H1 (cell line): Measurements from ENCODE around the gene SDSL. TPM values are rescaled to one million over a fixed set of nuclear protein-coding genes. Genes with fewer than 3 reads are reported as not detected.

Experiments
- CTCF ChIA-PET: fragments of 300-600 bp; sonication (Branson Sonifier 250); formaldehyde crosslinking; loops from one replicate; lab custom pipeline; 2021; ENCODE audit not compliant: partially characterized antibody; lab: Charles Lee
- POLR2A ChIA-PET: fragments of 300-600 bp; sonication (Branson Sonifier 250); formaldehyde crosslinking; loops from one replicate; lab custom pipeline; 2021; ENCODE audit warnings: inconsistent platforms; ENCODE audit not compliant: partially characterized antibody; lab: Charles Lee
- DNase-seq, 2 experiments: peaks; one replicate each; pipeline versions ENCODE4 v3.0.0 to v3.0.0-alpha.2; 2010 to 2022; ENCODE audit warnings: low spot score in 2 of 2, low read depth in 1 of 2, mixed read lengths in 1 of 2
- FAIRE-seq: peaks from 2 replicates; lab custom pipeline; 2011; peaks lifted over from hg19 to GRCh38; lab: Jason Lieb, UNC
- H2AFZ ChIP-seq: 2 replicates; pipeline ENCODE4 v1.8.1; 2012; ENCODE audit warnings: low read length, inconsistent platforms
- H2AK5ac ChIP-seq: 2 replicates; pipeline ENCODE4 v1.6.1; 2013; ENCODE audit warnings: low read depth, low read length
- H2BK120ac ChIP-seq: replicated peaks from 2 replicates; pipeline ENCODE3; 2013; ENCODE audit warnings: low read depth, low read length, inconsistent platforms
- H2BK12ac ChIP-seq: 2 replicates; pipeline ENCODE4 v1.6.1; 2013; ENCODE audit warnings: low read depth, low read length
- H2BK15ac ChIP-seq: 2 replicates; pipeline ENCODE4 v1.6.1; 2013; ENCODE audit warnings: low read length
- H2BK20ac ChIP-seq: 2 replicates; pipeline ENCODE4 v1.6.1; 2013; ENCODE audit warnings: low read length
- H2BK5ac ChIP-seq: 2 replicates; pipeline ENCODE4 v1.6.1; 2013; ENCODE audit warnings: low read depth, low read length
- H3K14ac ChIP-seq: 2 replicates; pipeline ENCODE4 v1.6.1; 2013; ENCODE audit warnings: inconsistent platforms; ENCODE audit not compliant: insufficient read length
- H3K18ac ChIP-seq: 2 replicates; pipeline ENCODE4 v1.6.1; 2013; ENCODE audit warnings: low read length; ENCODE audit errors: extremely low read depth
- H3K23ac ChIP-seq: 2 replicates; pipeline ENCODE4 v1.6.1; 2013; ENCODE audit warnings: inconsistent platforms; ENCODE audit not compliant: insufficient read length
- H3K23me2 ChIP-seq: 2 replicates; pipeline ENCODE4 v1.6.1; 2013; ENCODE audit warnings: low read depth, low read length
- H3K27ac ChIP-seq: 2 replicates; pipeline ENCODE4 v1.6.1; 2011; ENCODE audit warnings: low read depth, low read length, inconsistent platforms
- H3K27me3 ChIP-seq, 4 experiments: replicated peaks in 1 of 4; 1 replicate in 1 of 4; 2 replicates in 3 of 4; pipeline versions ENCODE4 v1.6.1 to v1.8.1; 2011 to 2013; ENCODE audit warnings: low read length in 3 of 4, mild to moderate bottlenecking in 3 of 4, inconsistent platforms in 2 of 4, mixed read lengths in 2 of 4, moderate library complexity in 1 of 4; ENCODE audit not compliant: control insufficient read depth in 3 of 4, insufficient read depth in 3 of 4; ENCODE audit errors: extremely low read depth in 1 of 4
- H3K36me3 ChIP-seq, 4 experiments: 2 replicates each; pipeline versions ENCODE4 v1.6.1 to v1.8.1; 2011 to 2013; ENCODE audit warnings: mild to moderate bottlenecking in 4 of 4, low read length in 3 of 4, moderate library complexity in 2 of 4, control low read depth in 1 of 4, inconsistent platforms in 1 of 4; ENCODE audit not compliant: insufficient read depth in 4 of 4, control insufficient read depth in 2 of 4
- H3K4ac ChIP-seq: replicated peaks from 2 replicates; pipeline ENCODE3; 2013; ENCODE audit warnings: low read length, low read depth, mixed read lengths, inconsistent platforms; ENCODE audit not compliant: insufficient read length
- H3K4me1 ChIP-seq, 4 experiments: replicated peaks in 1 of 4; 1 replicate in 1 of 4; 2 replicates in 3 of 4; pipeline versions ENCODE4 v1.6.1 to v1.8.1; 2011 to 2013; ENCODE audit warnings: low read length in 3 of 4, inconsistent platforms in 2 of 4, mixed read lengths in 1 of 4; ENCODE audit not compliant: insufficient read depth in 4 of 4, control insufficient read depth in 3 of 4
- H3K4me2 ChIP-seq, 2 experiments: 2 replicates each; pipeline versions ENCODE4 v1.6.1 to v1.8.1; 2011 to 2013; ENCODE audit warnings: low read depth in 2 of 2, low read length in 2 of 2, control low read depth in 1 of 2, inconsistent platforms in 1 of 2, mild to moderate bottlenecking in 1 of 2; ENCODE audit not compliant: insufficient read depth in 1 of 2
- H3K4me3 ChIP-seq, 4 experiments: fragments of 200-600, 300-600 bp in 1 of 4; sonication (generic), shearing (Covaris generic), sonication (Bioruptor Twin) in 1 of 4; 2 replicates each; pipeline versions ENCODE4 v1.5.1 to v1.8.1; 2011 to 2016; ENCODE audit warnings: low read length in 4 of 4, low read depth in 3 of 4, control low read depth in 2 of 4, inconsistent platforms in 2 of 4, mild to moderate bottlenecking in 2 of 4, mixed read lengths in 1 of 4, moderate library complexity in 1 of 4; ENCODE audit not compliant: insufficient read depth in 2 of 4; ENCODE audit errors: extremely low read depth in 1 of 4
- H3K56ac ChIP-seq: replicated peaks from 2 replicates; pipeline ENCODE3; 2013; ENCODE audit warnings: low read depth, mild to moderate bottlenecking, mixed read lengths, low read length, inconsistent platforms; ENCODE audit not compliant: insufficient read length
- H3K79me1 ChIP-seq: 2 replicates; pipeline ENCODE4 v1.6.1; 2013; ENCODE audit warnings: low read depth, low read length, control low read depth
- H3K79me2 ChIP-seq, 2 experiments: 2 replicates each; pipeline versions ENCODE4 v1.6.1 to v1.8.1; 2012 to 2013; ENCODE audit warnings: low read length in 2 of 2, mild to moderate bottlenecking in 2 of 2, inconsistent platforms in 1 of 2; ENCODE audit not compliant: insufficient read depth in 2 of 2, control insufficient read depth in 1 of 2
- H3K9ac ChIP-seq, 4 experiments: replicated peaks in 1 of 4; 1 replicate in 1 of 4; 2 replicates in 3 of 4; pipeline versions ENCODE4 v1.6.1 to v1.8.1; 2011 to 2013; ENCODE audit warnings: low read depth in 3 of 4, low read length in 3 of 4, control low read depth in 2 of 4, mild to moderate bottlenecking in 2 of 4, moderate library complexity in 2 of 4, inconsistent platforms in 1 of 4; ENCODE audit errors: extremely low read depth in 1 of 4
- H3K9me3 ChIP-seq, 2 experiments: 2 replicates each; pipeline versions ENCODE4 v1.6.1 to v1.8.1; 2012 to 2013; ENCODE audit warnings: mild to moderate bottlenecking in 2 of 2, moderate library complexity in 2 of 2, control low read depth in 1 of 2, inconsistent platforms in 1 of 2, low read depth in 1 of 2, low read length in 1 of 2, mixed read lengths in 1 of 2; ENCODE audit not compliant: insufficient read depth in 2 of 2
- H4K20me1 ChIP-seq, 2 experiments: replicated peaks in 1 of 2; 2 replicates each; pipeline versions ENCODE3 to v1.8.1; 2011 to 2013; ENCODE audit warnings: inconsistent platforms in 2 of 2, low read length in 2 of 2, mild to moderate bottlenecking in 1 of 2; ENCODE audit not compliant: insufficient read depth in 2 of 2, control insufficient read depth in 1 of 2
- H4K5ac ChIP-seq: 2 replicates; pipeline ENCODE4 v1.6.1; 2013; ENCODE audit warnings: low read length, low read depth, mixed read lengths, inconsistent platforms; ENCODE audit not compliant: insufficient read length
- H4K8ac ChIP-seq: 2 replicates; pipeline ENCODE4 v1.8.0; 2013; ENCODE audit warnings: mild to moderate bottlenecking, moderate library complexity, low read length, inconsistent platforms; ENCODE audit not compliant: insufficient read depth; ENCODE audit errors: extremely low read depth
- H4K91ac ChIP-seq: replicated peaks from 2 replicates; pipeline ENCODE3; 2013; ENCODE audit warnings: low read length, mixed read lengths, inconsistent platforms; ENCODE audit not compliant: insufficient read length
- CBX8 ChIP-seq: fragments of 300-800, 300-1000 bp; sonication (generic); IDR thresholded peaks from 2 replicates; pipeline ENCODE4 v1.7.1; 2016; ENCODE audit warnings: low read depth, low read length, borderline replicate concordance
- EP300 ChIP-seq, 2 experiments: IDR thresholded peaks; 1 replicate in 1 of 2; 2 replicates in 1 of 2; pipeline ENCODE4 v1.6.1; 2011 to 2012; ENCODE audit warnings: low read depth in 2 of 2, low read length in 2 of 2, mild to moderate bottlenecking in 2 of 2, borderline replicate concordance in 1 of 2, inconsistent platforms in 1 of 2, moderate library complexity in 1 of 2
- RBBP5 ChIP-seq: IDR thresholded peaks from 2 replicates; pipeline ENCODE4 v1.7.1; 2012; ENCODE audit warnings: low read depth, mild to moderate bottlenecking, inconsistent platforms, low read length, moderate library complexity, borderline replicate concordance
- RFX5 ChIP-seq: IDR thresholded peaks from 2 replicates; pipeline ENCODE4 v1.6.1; 2011; ENCODE audit warnings: low read depth, low read length, improper control_type of control experiment, borderline replicate concordance
- SIX5 ChIP-seq: IDR thresholded peaks from 2 replicates; pipeline ENCODE4 v1.6.1; 2011; ENCODE audit warnings: mild to moderate bottlenecking, low read depth, low read length
- SP2 ChIP-seq: IDR thresholded peaks from 2 replicates; pipeline ENCODE4 v1.6.1; 2012; ENCODE audit warnings: mild to moderate bottlenecking, low read length, inconsistent platforms
- SP4 ChIP-seq: IDR thresholded peaks from 2 replicates; pipeline ENCODE4 v1.6.1; 2012; ENCODE audit warnings: low read length, inconsistent platforms
- WGBS, 2 experiments: shearing (Covaris generic) in 1 of 2; methylation state at CpG; one replicate each; pipeline versions ENCODE4 v1.1.6 to v1.1.7; 2013 to 2015; ENCODE audit warnings: low lambda C conversion rate in 2 of 2, mixed read lengths in 2 of 2, inconsistent platforms in 1 of 2, low coverage in 1 of 2, missing lambda C conversion rate in 1 of 2; ENCODE audit not compliant: insufficient replicate concordance in 2 of 2, insufficient coverage in 1 of 2, insufficient read length in 1 of 2; ENCODE audit errors: extremely low coverage in 1 of 2, missing lambda C conversion rate in 1 of 2; 5-methylcytosine and 5-hydroxymethylcytosine counted together
- polyA plus RNA-seq, 7 experiments: library from polyadenylated mRNA; depleted of rRNA in 3 of 7; stranded (reverse) in 5 of 7; unstranded in 2 of 7; fragments of >200 nt in 5 of 7; fragments of 200-250 nt in 2 of 7; gene quantifications; 1 replicate in 5 of 7; 2 replicates in 1 of 7; 4 replicates in 1 of 7; pipeline versions ENCODE4 v1.2.1 to v1.2.3, GENCODE V29; 2011 to 2013; ENCODE audit warnings: missing spikeins in 2 of 7, mixed read lengths in 2 of 7
- total RNA-seq: library from RNA; stranded (reverse); fragmentation: NEBNext Ultra II Directional; extraction: Animal tissue kit (Norgen Biotek cat#: 25700); gene quantifications from 2 replicates; pipeline ENCODE4 v1.2.1, GENCODE V29; 2021
- TF ChIP-seq, protein P1 (sequence below): IDR thresholded peaks from 2 replicates; pipeline ENCODE4 v1.6.1; 2012; ENCODE audit warnings: low read length, inconsistent platforms

SDSL gene
- total and polyA plus RNA-seq, 2 of the 8 experiments (the other 6 are each of a cell fraction or from before 2014, with no cell fraction given) = 0.69 to 1.3 TPM

DNA sequence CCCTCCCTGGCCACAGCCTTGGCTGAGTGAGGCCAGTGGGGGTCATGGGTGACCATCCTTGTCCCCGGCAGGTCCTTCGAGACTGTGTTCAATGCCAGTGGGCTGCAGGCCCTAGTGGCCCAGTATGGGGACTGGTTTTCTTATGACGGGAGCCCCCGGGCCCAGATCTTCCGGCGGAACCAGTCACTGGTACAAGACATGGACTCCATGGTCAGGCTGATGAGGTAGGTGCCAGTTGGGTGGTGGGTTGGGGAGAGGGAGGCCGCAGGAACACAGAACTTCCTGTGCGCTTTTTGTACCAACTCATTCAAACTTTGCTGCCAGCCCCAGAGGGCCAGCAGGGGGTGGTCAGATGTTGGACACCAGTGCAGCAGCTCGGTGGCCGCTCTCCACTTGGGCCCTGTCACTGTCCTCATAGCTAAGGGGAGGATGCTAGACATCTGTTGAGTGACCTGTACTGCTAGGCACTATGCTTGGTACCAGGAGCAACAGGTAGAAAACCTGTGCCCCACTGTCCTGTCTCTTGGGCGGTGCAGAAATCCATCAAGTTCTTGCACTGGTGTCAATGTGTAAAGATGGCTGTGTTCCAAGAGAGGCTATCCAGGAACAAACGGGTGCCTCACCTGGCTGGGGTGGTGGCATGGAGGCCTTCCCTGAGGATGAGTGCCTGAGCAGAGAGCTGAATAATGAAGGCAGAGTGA, 35.2 kb upstream of the SDSL start:
- Histone ChIP-seq H4K8ac (no peak overlapping the region), H2AFZ (no peak overlapping the region), H3K14ac (no peak overlapping the region), H3K9ac (no peak overlapping the region), H3K4me1 (no peaks in the 10 kb centered on the region), H4K91ac (no peak overlapping the region), H2BK120ac (no peak overlapping the region), H3K36me3 (peaks cover 0 to 8% (median 4%) of the 10 kb centered on the region in 4 experiments; a peak in 6 of 8 replicates), H2BK20ac (no peak overlapping the region), H3K4ac (no peak overlapping the region), H4K20me1 (peaks cover 0 to 5% of the 10 kb centered on the region in 2 experiments), H3K23ac (no peak overlapping the region), H3K4me2 (no peak overlapping the region), H3K18ac (no peak overlapping the region), H2BK5ac (no peak overlapping the region), H3K9me3 (no peaks in the 10 kb centered on the region), H3K27ac (no peak overlapping the region), H3K79me2 (no peaks in the 10 kb centered on the region), H3K23me2 (peaks cover 12% of the 10 kb centered on the region; the same call in 1 of the 2 replicates), H2AK5ac (no peak overlapping the region), H3K79me1 (no peaks in the 10 kb centered on the region), H2BK15ac (no peak overlapping the region), H3K27me3 (no peaks in the 10 kb centered on the region), H4K5ac (no peak overlapping the region), H3K4me3 (no peak overlapping the region), H3K56ac (no peak overlapping the region), H2BK12ac (no peak overlapping the region)
- TF ChIP-seq CBX8 = no peak
- no peak for TF ChIP-seq SIX5
- TF ChIP-seq, protein P1, sequence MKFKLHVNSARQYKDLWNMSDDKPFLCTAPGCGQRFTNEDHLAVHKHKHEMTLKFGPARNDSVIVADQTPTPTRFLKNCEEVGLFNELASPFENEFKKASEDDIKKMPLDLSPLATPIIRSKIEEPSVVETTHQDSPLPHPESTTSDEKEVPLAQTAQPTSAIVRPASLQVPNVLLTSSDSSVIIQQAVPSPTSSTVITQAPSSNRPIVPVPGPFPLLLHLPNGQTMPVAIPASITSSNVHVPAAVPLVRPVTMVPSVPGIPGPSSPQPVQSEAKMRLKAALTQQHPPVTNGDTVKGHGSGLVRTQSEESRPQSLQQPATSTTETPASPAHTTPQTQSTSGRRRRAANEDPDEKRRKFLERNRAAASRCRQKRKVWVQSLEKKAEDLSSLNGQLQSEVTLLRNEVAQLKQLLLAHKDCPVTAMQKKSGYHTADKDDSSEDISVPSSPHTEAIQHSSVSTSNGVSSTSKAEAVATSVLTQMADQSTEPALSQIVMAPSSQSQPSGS = no peak
- no peak for TF ChIP-seq SP4
- no peak for TF ChIP-seq RFX5
- no peak for TF ChIP-seq EP300 (IDR thresholded peaks at IDR 0.05; ENCODE audit: borderline replicate concordance in 1 of 2, low read depth in 2 of 2, low read length in 2 of 2)
- TF ChIP-seq SP2 = no peak
- no peak for TF ChIP-seq RBBP5
- CTCF ChIA-PET = interaction anchor here (1.3 kb wide), 2 partner anchors 12 to 170 kb away, joined by 3 read pairs; no protein-coding TSS in a partner anchor
- WGBS, 2 experiments = 92% methylated on average over 12 of the region's 12 CpGs; no CpG with 5 or more reads in 1 of the 2 experiments
- FAIRE-seq = no peak
- no peak for DNase-seq
- POLR2A ChIA-PET = interaction anchor here (0.8 kb wide), 1 partner anchor 140 kb away, joined by 3 read pairs; no protein-coding TSS in a partner anchor
